ENCODE measurements around the gene SLC35F4. TPM values are rescaled to one million over a fixed set of nuclear protein-coding genes. Genes with fewer than 3 reads are reported as not detected.

The SLC35F4 gene
- total RNA-seq, 1 experiment from 2014 or later = not detected

GRCh38 chr14:57811998-57812546, 53.8 kb downstream of the SLC35F4 start:
- Histone ChIP-seq H2BK120ac (ENCODE audit: low read depth, low read length, poor library complexity, severe bottlenecking) (no peak overlapping the region), H2BK5ac (ENCODE audit: insufficient read length, low read length) (no peak overlapping the region), H4K91ac (ENCODE audit: insufficient read length, low read depth, low read length) (no peak overlapping the region), H3K9ac (ENCODE audit: extremely low read depth, insufficient read length, low read length) (no peak overlapping the region), H3T11ph (ENCODE audit: low read length) (no peak overlapping the region), H3K4me2 (ENCODE audit: insufficient read depth, insufficient read length, low read length) (no peak overlapping the region), H2BK15ac (ENCODE audit: low read depth, low read length) (no peak overlapping the region), H3K4me1 (ENCODE audit: insufficient read depth, low read length) (peaks cover 7% of the 10 kb centered on the region), H4K20me1 (ENCODE audit: control insufficient read depth, insufficient read depth, insufficient read length) (no peaks in the 10 kb centered on the region), H3K14ac (ENCODE audit: insufficient read depth, low read length) (no peak overlapping the region), H3K27me3 (ENCODE audit: insufficient read depth, low read length) (no peaks in the 10 kb centered on the region), H2BK12ac (ENCODE audit: insufficient read length, low read depth, low read length) (no peak overlapping the region), H3K79me2 (ENCODE audit: insufficient read depth, low read length) (no peaks in the 10 kb centered on the region), H3K79me1 (ENCODE audit: insufficient read depth, low read depth, low read length, poor library complexity, severe bottlenecking) (no peaks in the 10 kb centered on the region), H3K23ac (ENCODE audit: insufficient read length, low read depth, low read length) (no peak overlapping the region), H4K8ac (replicated peaks; ENCODE audit: insufficient read length, low read depth, low read length) (no peak overlapping the region), H3K27ac (ENCODE audit: insufficient read length, low read depth, low read length) (no peak overlapping the region), H2AFZ (ENCODE audit: low read length) (no peak overlapping the region), H3K9me3 (ENCODE audit: control insufficient read depth, low read depth, low read length) (no peaks in the 10 kb centered on the region), H4K5ac (ENCODE audit: insufficient read length, low read depth, low read length) (no peak overlapping the region), H2BK20ac (ENCODE audit: low read depth, low read length, poor library complexity, severe bottlenecking) (no peak overlapping the region), H2AK5ac (ENCODE audit: insufficient read length, low read length) (no peak overlapping the region), H3K23me2 (ENCODE audit: insufficient read length, low read depth, low read length, poor library complexity, severe bottlenecking) (no peaks in the 10 kb centered on the region), H3K56ac (ENCODE audit: insufficient read length, low read depth, low read length) (no peak overlapping the region), H3K18ac (ENCODE audit: insufficient read length, low read depth, low read length) (no peak overlapping the region), H3K4ac (ENCODE audit: low read depth, low read length) (no peak overlapping the region)
- DNase-seq = no peak
- TF ChIP-seq CTCF (conservative IDR thresholded peaks at IDR 0.05) = no peak
- Mint-ChIP-seq H3K36me3 (ENCODE audit: insufficient read depth in 1 of 3, low read depth in 3 of 3) (peaks cover 0 to 14% (median 0%) of the 10 kb centered on the region in 3 experiments; a peak in 3 of 7 replicates), H3K27me3 (ENCODE audit: low read depth) (no peaks in the 10 kb centered on the region), H3K4me1 (peaks cover 21 to 29% of the 10 kb centered on the region in 2 experiments), H3K4me3 (no peak overlapping the region), H3K9me3 (peaks cover 7 to 13% of the 10 kb centered on the region in 2 experiments), H3K27ac (no peak overlapping the region)
- WGBS (ENCODE audit: extremely low coverage, insufficient read length, low lambda C conversion rate) = no CpG with 5 or more reads among the region's 2 CpGs
